NT2/D1 (cell line): ENCODE data around the gene HBQ1.
"Not testable (repeated sequence)": the region's sequence is repeated elsewhere in the genome, so short reads cannot be mapped to it uniquely, and the experiment has no call there.

ENCODE experiments used
- DNase-seq: peaks from one replicate; pipeline ENCODE4 v3.0.0-alpha.2; 2011; ENCODE audit warnings: low read depth, low spot score
- H3K27me3 ChIP-seq: 2 replicates; pipeline ENCODE4 v1.6.0; 2011; ENCODE audit warnings: mild to moderate bottlenecking; ENCODE audit not compliant: insufficient read length, insufficient read depth
- H3K36me3 ChIP-seq: 2 replicates; pipeline ENCODE4 v1.6.1; 2011; ENCODE audit warnings: mild to moderate bottlenecking, low read length, mixed read lengths; ENCODE audit not compliant: insufficient read depth, insufficient read length
- H3K4me1 ChIP-seq: 2 replicates; pipeline ENCODE4 v1.5.1; 2011; ENCODE audit not compliant: insufficient read depth, insufficient read length
- H3K4me3 ChIP-seq: 2 replicates; pipeline ENCODE4 v1.5.1; 2011; ENCODE audit warnings: low read depth; ENCODE audit not compliant: insufficient read length
- H3K9ac ChIP-seq: 2 replicates; pipeline ENCODE4 v1.6.0; 2011; ENCODE audit warnings: low read depth; ENCODE audit not compliant: insufficient read length
- H3K9me3 ChIP-seq: 2 replicates; pipeline ENCODE4 v1.5.1; 2011; ENCODE audit warnings: mild to moderate bottlenecking, low read length; ENCODE audit not compliant: insufficient read depth
- SUZ12 ChIP-seq: IDR thresholded peaks from 2 replicates; pipeline ENCODE4 v1.6.1; 2011; ENCODE audit not compliant: insufficient read length, insufficient read depth; ENCODE audit errors: extremely low read depth
- YY1 ChIP-seq: IDR thresholded peaks from 2 replicates; pipeline ENCODE4 v1.6.1; 2011; ENCODE audit not compliant: insufficient read length, insufficient read depth
- ZNF274 ChIP-seq: IDR thresholded peaks from 2 replicates; pipeline ENCODE4 v1.6.1; 2011; ENCODE audit warnings: mild to moderate bottlenecking, low read depth, low read length

The HBQ1 gene

GRCh38 chr16:194516-194915 lies 14.3 kb downstream of the HBQ1 start:
- H3K4me1 ChIP-seq = no peaks in the 10 kb centered on the region
- TF ChIP-seq YY1 (no peak), ZNF274 (no peak), SUZ12 (no peak)
- no peak overlapping the region for H3K9ac ChIP-seq
- H3K4me3 ChIP-seq = no peak overlapping the region
- no peaks in the 10 kb centered on the region for H3K9me3 ChIP-seq
- no peak for DNase-seq
- no peaks in the 10 kb centered on the region for H3K27me3 ChIP-seq
- peaks cover 92% of the 10 kb centered on the region for H3K36me3 ChIP-seq

DNA sequence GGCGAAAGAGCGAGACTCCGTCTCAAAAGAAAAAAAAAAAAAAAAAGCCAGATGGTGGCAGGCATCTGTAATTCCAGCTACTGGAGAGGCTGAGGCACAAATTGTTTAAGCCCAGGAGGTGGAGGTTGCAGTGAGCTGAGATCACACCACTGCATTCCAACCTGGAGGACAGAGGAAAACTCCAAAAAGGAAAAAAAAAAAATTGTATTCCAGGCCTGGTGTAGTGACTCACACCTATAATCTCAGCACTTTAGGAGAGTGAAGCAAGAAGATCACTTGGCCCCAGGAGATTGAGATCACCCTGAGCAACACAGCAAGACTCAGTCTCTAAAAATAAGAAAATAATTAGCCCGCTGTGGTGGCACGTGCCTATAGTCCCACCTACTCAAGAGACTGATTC lies 20.1 kb downstream of the HBQ1 start:
- peak; percentile 33 for DNase-seq

DNA sequence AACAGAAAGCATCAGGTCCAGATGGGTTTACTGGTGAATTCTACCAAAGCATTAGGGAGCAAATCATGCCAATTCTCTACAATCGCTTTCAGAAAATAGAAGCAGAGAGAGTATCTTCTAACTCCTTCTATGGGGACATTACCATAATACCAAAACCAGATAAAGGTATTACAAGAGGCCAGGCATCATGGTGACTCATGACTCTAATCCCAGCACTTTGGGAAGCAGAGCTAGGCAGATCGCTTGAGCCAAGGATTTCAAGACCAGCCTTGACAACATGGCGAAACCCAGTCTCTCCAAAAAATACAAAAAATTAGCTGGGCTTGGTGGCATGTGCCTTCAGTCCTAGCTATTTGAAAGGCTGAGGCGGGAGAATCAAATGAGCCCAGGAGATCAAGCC lies 23.0 kb downstream of the HBQ1 start:
- TF ChIP-seq YY1 = no peak
- no peak for TF ChIP-seq SUZ12
- no peaks in the 10 kb centered on the region for H3K9me3 ChIP-seq
- no peak overlapping the region for H3K4me3 ChIP-seq
- peaks cover 75% of the 10 kb centered on the region for H3K36me3 ChIP-seq
- no peak for DNase-seq
- no peaks in the 10 kb centered on the region for H3K4me1 ChIP-seq
- H3K9ac ChIP-seq = no peak overlapping the region
- no peaks in the 10 kb centered on the region for H3K27me3 ChIP-seq

More for the DNA sequence above, 20.1 kb downstream of the HBQ1 start:
- H3K27me3 ChIP-seq = no peaks in the 10 kb centered on the region
- TF ChIP-seq ZNF274 = no peak
- TF ChIP-seq YY1 = no peak
- TF ChIP-seq SUZ12 = no peak
- H3K36me3 ChIP-seq = peaks cover 73% of the 10 kb centered on the region
- H3K4me1 ChIP-seq = no peaks in the 10 kb centered on the region
- H3K4me3 ChIP-seq = no peak overlapping the region
- H3K9ac ChIP-seq = no peak overlapping the region
- H3K9me3 ChIP-seq = no peaks in the 10 kb centered on the region

DNA sequence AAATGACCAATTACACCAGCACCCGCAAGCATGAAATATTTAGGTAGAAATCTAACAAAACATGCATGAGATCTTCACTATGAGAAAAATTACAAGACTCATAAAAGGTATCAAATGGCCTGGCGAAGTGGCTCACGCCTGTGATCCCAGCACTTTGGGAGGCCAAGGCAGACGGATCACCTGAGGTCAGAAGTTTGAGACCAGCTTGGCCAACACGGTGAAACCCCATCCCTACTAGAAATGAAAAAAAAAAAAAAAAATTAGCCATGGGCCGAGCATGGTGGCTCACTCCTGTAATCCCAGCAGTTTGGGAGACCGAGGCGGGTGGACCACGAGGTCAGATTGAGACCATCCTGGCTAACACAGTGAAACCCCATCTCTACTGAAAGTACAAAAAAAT lies 23.8 kb downstream of the HBQ1 start:
- not testable (repeated sequence) for DNase-seq, H3K27me3 ChIP-seq, H3K9ac ChIP-seq, H3K4me3 ChIP-seq, H3K4me1 ChIP-seq, H3K9me3 ChIP-seq
- H3K36me3 ChIP-seq = peaks cover 75% of the 10 kb centered on the region

DNA sequence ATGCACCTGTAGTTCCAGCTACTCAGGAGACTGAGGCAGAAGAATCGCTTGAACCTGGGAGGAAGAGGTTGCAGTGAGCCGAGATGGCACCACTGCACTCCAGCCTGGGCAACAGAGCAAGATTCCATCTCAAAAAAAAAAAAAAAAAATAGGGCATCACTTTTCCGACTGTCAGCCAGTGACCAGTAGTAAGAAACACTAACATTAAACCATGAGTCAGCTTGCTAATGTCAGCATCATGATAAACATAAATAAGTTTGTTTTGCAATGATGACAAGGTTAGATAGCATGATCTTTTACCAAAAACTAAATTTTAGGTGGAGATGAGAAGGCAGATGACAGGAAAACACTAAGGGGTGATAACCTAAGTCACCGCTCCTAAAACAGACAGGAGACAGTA lies 29.1 kb downstream of the HBQ1 start:
- peaks cover 91% of the 10 kb centered on the region for H3K36me3 ChIP-seq
- H3K4me3 ChIP-seq = not testable (repeated sequence)

DNA sequence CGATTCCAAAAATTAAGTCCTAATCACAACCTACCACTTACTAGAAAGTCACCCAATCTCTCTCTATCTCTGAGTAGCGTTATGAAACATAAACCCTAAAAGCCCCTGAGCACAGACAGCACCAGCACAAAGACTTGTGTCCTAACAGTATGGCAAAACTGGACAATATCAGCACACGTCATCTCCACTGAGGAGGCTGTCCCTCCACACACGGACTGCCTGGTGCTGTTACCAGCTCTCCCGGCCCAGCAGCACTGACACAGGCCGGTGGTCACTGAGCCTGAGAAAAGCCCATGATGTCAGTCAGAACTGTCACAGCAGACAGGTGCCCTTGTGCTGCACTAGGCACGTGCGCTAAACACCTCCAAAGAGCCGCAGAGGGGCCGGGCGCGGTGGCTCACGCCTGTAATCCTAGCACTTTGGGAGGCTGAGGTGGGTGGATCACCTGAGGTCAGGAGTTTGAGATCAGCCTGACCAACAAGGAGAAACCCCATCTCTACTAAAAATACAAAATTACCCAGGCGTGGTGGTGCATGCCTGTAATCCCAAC lies 31.4 kb downstream of the HBQ1 start:
- DNase-seq, H3K27me3 ChIP-seq, H3K9ac ChIP-seq, H3K9me3 ChIP-seq, H3K4me3 ChIP-seq, H3K4me1 ChIP-seq: not testable (repeated sequence)
- peaks cover 90% of the 10 kb centered on the region for H3K36me3 ChIP-seq

More for the DNA sequence above, 29.1 kb downstream of the HBQ1 start:
- not testable (repeated sequence) for H3K9me3 ChIP-seq, H3K27me3 ChIP-seq, H3K4me1 ChIP-seq, DNase-seq, H3K9ac ChIP-seq

DNA sequence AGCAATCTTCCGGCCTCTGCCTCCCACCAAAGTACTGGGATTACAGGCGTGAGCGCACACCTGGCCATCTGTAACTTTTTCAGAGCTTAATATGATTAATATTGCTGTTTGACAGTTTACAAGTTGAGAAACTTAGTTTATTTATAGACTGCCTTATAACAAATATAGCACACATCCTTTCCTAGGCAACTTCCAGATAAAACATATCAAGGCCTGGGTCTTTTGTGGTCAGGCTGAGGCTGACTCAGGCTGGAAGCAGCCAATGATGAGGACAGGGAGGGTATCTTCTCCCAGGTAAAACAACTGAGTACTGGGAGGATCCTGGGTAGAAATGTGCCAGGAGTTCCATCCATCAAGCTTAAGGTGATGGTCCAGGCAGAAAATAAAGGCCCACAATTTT lies 32.7 kb downstream of the HBQ1 start:
- TF ChIP-seq SUZ12 = no peak
- TF ChIP-seq ZNF274 = no peak
- TF ChIP-seq YY1 = no peak
- peaks cover 90% of the 10 kb centered on the region for H3K36me3 ChIP-seq
- no peak overlapping the region for H3K4me3 ChIP-seq
- H3K27me3 ChIP-seq = no peaks in the 10 kb centered on the region
- no peak for DNase-seq
- no peak overlapping the region for H3K9ac ChIP-seq
- H3K4me1 ChIP-seq = no peaks in the 10 kb centered on the region
- no peaks in the 10 kb centered on the region for H3K9me3 ChIP-seq

GRCh38 chr16:220021-220420 lies 39.8 kb downstream of the HBQ1 start:
- no peak overlapping the region for H3K9ac ChIP-seq
- no peaks in the 10 kb centered on the region for H3K4me1 ChIP-seq
- TF ChIP-seq YY1 = no peak
- no peaks in the 10 kb centered on the region for H3K27me3 ChIP-seq
- DNase-seq = no peak
- H3K36me3 ChIP-seq = peaks cover 88% of the 10 kb centered on the region
- H3K9me3 ChIP-seq = no peaks in the 10 kb centered on the region
- no peak overlapping the region for H3K4me3 ChIP-seq
